Fibroblast of peridontal ligament (primary cell): ENCODE results near the gene CSPG4.
"Not testable (repeated sequence)": the region's sequence is repeated elsewhere in the genome, so short reads cannot be mapped to it uniquely, and the experiment has no call there.

Source experiments
- DNase-seq: peaks from one replicate; pipeline ENCODE4 v3.0.0-alpha.2; 2010; ENCODE audit errors: extremely low read depth

The CSPG4 gene

GRCh38 chr15:75742346-75742745 is 29.7 kb upstream of the CSPG4 start:
- DNase-seq, result not testable (repeated sequence)

DNA sequence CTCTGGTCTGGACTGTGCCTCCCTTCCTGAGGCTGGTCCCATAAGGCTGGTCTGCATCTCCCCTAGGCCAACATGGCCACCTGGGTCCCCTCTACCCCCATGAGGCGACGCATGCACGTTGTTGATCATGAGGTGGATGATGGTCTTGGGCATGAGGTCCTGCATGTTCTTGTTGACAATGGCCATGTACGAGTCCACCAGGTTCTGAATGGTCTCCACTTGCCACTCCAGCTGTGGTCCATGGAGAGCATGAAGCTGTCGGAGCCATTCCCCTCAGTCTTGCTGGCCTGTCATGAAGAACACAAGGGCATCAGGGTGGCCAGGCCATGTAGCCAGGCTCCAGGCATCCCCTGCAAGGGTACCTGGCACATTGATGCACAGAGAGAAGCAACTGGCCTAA is 27.1 kb upstream of the CSPG4 start:
- no peak for DNase-seq

- DNase-seq, result peak; percentile 84
Observed at GRCh38 chr15:75738647-75739325, 26.1 kb upstream of the CSPG4 start.

DNA sequence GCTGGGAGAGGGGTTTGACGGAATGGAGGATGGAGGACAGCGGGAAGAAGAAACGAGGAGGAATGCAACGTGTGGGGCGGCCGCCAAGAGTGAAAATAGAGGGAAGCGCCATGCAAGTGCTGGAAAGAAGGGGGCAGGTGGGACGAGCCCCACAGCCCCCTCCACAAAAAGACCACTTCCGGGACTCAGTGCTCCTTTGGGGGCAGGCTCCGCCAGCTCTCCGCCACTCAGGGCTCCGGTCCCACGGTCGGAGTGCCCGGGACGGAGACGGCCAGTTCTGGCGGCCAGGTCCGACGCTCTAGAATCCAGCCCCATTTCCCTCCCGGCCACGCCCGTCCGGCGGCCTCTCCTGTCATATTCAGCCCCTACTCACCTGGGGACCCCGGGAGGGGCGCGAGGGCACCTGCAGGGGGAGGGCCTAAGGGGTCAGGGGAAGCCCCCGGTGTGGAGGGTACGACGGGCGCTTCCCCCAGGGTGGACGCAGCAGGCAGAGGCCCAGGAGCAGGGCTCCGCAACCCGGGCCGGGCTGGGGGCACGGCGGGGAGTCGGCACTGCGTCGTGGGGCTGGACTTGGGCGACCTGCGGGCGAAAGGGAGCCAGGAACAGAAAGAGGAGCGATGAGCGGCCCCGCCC is 25.5 kb upstream of the CSPG4 start:
- DNase-seq, result no peak

- DNase-seq, result not testable (repeated sequence)
Observed at GRCh38 chr15:75737116-75738013, 24.7 kb upstream of the CSPG4 start.

GRCh38 chr15:75736256-75736655 is 23.6 kb upstream of the CSPG4 start:
- DNase-seq, result no peak

GRCh38 chr15:75734861-75735760 is 22.5 kb upstream of the CSPG4 start:
- not testable (repeated sequence) for DNase-seq

- DNase-seq, result no peak
Observed at GRCh38 chr15:75733761-75734651, 21.4 kb upstream of the CSPG4 start.

- peak; percentile 63 for DNase-seq
Observed at GRCh38 chr15:75732809-75733451, 20.3 kb upstream of the CSPG4 start.

DNA sequence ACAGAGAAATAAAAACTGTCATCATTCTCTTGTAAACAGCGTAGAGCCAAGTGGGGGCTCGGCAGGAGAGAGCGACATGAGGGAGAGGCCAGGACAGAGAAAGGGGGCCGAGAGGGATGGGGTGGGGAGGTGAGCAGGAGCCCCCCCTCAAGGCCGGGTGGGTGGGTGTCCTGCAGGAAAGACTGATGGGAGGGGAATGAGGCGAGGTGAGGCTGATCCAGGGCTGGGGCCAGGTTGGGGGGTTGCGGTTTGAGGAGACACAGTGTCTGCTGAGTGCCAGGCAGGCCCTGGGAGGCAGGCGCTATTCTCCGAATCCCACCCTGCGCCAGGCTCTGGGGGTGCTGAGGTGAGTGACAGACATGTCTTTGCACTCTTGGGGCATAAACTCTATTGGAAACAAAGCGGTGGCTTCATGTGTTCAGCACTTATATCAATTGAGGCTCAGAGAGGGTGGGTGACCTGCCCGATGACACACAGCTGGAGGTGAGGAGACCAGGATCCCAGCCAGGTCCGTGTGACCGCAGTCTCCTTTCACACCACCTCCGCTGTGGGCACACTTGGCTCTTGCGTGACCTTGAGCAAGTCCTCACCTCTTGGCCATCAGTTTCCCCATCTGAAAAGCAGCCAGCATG is 19.6 kb upstream of the CSPG4 start:
- no peak for DNase-seq

- peak; percentile 35 for DNase-seq
Observed at GRCh38 chr15:75731248-75732151, 18.9 kb upstream of the CSPG4 start.

DNA sequence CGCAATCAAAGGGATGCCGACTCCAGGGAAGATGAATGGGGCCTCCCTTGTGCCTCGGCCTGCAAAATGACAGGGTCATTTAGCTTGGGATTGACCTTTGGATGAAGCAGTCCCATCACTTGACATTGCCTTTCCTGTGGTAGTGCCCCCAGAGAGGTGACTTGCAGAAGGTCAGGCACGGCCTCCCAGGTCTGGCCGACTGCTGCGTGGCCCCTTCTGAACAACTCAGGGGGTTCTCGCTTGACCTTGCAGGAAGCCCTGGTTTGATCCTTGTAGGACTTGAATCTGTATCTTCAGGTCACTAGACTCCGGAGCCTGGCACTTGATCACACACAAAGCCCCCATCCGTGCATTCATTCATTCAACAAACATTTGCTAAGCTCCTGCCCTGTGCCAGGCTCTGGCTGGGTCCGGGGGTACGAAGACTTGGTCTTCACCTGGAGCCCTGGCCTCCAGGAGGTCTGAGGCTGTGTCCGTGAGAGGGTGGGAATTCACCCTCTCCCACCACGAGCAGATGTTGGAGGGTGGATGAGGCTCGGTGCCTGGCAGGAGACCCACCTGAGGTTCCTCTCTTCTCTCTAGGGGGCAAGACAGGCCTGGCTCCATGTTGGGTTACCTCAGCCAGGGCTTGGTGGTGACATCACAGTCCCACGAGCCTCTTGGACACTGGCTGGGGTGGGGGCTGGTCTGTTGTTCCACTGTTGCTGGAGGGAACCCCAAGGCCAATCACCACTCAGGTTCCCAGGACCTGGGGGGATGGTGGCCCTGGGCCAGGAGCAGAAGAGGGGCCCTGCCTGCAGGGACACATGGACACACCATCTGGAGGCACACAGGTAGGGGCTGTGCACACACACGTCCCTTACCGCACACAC is 18.0 kb upstream of the CSPG4 start:
- not testable (repeated sequence) for DNase-seq

DNA sequence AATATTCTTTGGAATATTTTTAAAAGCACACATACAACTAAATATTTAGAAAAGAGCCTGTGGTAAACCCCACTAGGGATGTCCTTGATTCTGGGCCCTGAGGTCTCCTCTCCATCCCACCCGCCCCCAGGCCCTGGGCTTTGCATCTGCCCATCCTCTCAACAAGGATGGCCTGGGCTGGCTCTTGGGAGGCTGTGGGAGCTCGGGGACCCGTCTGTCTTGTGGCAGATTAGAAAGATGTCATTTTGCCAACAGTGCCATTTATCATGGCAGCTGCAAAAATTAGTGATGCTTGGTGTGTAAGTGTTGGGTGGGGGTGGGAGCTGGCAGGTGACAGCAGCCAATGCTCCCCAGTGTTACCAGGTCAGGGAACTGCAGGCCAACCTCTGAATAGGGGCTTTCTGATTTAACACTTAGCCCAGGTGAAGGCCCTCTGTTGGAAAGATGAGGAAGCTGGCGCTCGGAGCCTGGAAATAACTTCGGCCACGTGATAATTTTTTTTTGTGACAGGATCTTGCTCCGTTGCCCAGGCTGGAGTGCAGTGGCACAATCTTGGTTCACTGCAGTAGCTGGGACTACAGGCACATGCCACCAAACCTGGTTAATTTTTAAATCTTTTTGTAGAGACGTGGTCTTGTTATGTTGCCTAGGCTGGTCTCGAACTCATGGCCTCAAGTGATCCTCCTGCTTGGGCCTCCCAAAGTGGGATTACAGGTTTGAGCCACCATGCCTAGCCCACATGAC is 16.9 kb upstream of the CSPG4 start:
- no peak for DNase-seq

DNA sequence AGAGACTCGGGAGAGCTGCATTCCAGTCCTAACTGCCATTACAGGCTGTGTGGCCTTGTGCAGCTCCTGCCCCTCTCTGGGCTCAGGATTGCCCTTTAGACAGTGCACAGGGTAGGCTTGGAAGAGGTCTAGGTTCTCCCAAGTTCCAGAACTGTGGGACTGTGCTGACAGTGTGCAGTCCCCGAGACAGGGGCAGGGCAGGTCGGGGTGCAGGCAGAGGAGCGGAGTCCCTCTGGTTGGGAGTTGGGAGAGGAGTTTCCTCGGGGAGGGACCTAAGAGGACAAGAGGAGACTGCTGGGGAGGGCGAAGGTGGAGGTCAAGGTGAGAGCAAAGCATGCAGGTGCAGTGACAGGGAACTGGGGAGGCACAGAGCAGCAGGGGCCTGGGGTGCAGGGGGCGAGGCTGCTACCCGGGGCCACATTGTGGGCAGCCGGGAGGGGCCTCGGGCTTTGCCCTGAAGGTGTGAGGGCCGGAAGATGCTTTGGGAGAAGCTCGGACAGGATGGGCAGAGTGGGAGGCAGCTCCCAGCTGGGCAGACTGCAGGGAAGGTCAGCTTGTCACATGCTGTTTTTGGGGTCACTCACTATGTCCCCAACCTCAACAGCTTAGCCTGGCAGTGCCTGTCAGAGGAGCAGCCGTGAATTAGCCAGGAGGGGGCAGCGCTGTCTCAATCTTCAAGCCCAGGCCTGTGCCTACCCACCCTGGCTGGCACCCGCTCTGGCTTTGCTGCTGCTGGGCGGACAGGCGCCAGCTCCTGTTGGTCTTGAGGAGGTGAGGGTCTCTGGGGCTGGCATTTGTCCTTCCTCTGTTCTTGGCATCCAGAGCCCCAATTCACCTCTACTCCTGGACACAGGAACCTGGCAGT is 15.4 kb upstream of the CSPG4 start:
- DNase-seq, result peak; percentile 46

GRCh38 chr15:75727031-75727531 is 14.4 kb upstream of the CSPG4 start:
- no peak for DNase-seq
